BLaER1 treated with 17β-estradiol and CSF1 and Interleukin-3, amounts not matched to agents 10 nM and 100 nM (cell line): Measurements from ENCODE around the gene STPG3.
"Not testable (repeated sequence)": the region's sequence is repeated elsewhere in the genome, so short reads cannot be mapped to it uniquely, and the experiment has no call there.

ENCODE experiments used
- H3K27ac ChIP-seq, 11 experiments: shearing (Covaris generic); formaldehyde crosslinking; 2 replicates each; pipeline ENCODE4 v1.8.1; 2022
- H3K27me3 ChIP-seq, 11 experiments: shearing (Covaris generic); formaldehyde crosslinking; 2 replicates each; pipeline ENCODE4 v1.8.1; 2022
- H3K36me3 ChIP-seq, 11 experiments: shearing (Covaris generic); formaldehyde crosslinking; 2 replicates each; pipeline ENCODE4 v1.8.1; 2022
- H3K4me1 ChIP-seq, 10 experiments: shearing (Covaris generic); formaldehyde crosslinking; 2 replicates each; pipeline ENCODE4 v1.8.1; 2022
- H3K4me2 ChIP-seq, 11 experiments: shearing (Covaris generic); formaldehyde crosslinking; 2 replicates each; pipeline ENCODE4 v1.8.1; 2022
- H3K4me3 ChIP-seq, 10 experiments: shearing (Covaris generic); formaldehyde crosslinking; 2 replicates each; pipeline ENCODE4 v1.8.1; 2022
- H3K9ac ChIP-seq, 11 experiments: shearing (Covaris generic); formaldehyde crosslinking; 2 replicates each; pipeline ENCODE4 v1.8.1; 2022
- H3K9me3 ChIP-seq, 11 experiments: shearing (Covaris generic); formaldehyde crosslinking; replicated peaks in 1 of 11; 2 replicates each; pipeline ENCODE4 v1.8.1; 2022
- H4K20me1 ChIP-seq, 11 experiments: shearing (Covaris generic); formaldehyde crosslinking; 2 replicates each; pipeline ENCODE4 v1.8.1; 2022
- Cebpa-rat ChIP-seq, 11 experiments: shearing (Covaris generic); IDR thresholded peaks; 2 replicates each; pipeline ENCODE4 v1.8.1; 2022

STPG3 gene

DNA sequence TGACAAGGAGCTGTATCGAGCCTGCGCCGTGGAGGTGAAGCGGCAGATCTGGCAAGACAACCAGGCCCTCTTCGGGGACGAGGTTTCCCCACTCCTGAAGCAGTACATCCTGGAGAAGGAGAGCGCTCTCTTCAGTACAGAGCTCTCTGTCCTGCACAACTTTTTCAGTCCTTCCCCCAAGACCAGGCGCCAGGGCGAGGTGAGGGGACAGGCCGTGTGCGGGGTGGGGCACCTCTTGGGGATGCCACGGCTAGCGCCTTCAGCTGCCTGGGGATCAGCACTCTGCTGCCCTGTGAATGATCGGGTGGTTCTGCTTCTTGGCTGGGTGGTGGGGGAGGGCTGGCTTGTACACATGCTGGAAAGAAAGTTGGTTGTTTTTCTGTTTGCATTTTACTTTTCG, 5.8 kb downstream of the STPG3 start:
- peaks cover 43 to 64% (median 52%) of the 10 kb centered on the region in 10 experiments for H3K4me1 ChIP-seq
- peak overlapping the region; percentile 94 to 100 (median 98) for H3K4me2 ChIP-seq
- peak overlapping the region; percentile 86 to 100 (median 97) for H3K4me3 ChIP-seq
- H3K36me3 ChIP-seq = peaks cover 27 to 52% (median 43%) of the 10 kb centered on the region in 11 experiments
- 0 out of 22 replicates have a peak overlapping the region, but pooled peaks of 3 of the 11 experiments have one; percentile 80 to 90 (median 84) for H3K27ac ChIP-seq
- H3K9me3 ChIP-seq = no peaks in the 10 kb centered on the region
- no peak for TF ChIP-seq Cebpa-rat (IDR thresholded peaks at IDR 0.05)
- H3K9ac ChIP-seq = peak overlapping the region; percentile 83 to 97 (median 90)
- peaks cover 12 to 44% (median 20%) of the 10 kb centered on the region in 11 experiments; a peak in 20 of 22 replicates for H4K20me1 ChIP-seq
- no peaks in the 10 kb centered on the region for H3K27me3 ChIP-seq

DNA sequence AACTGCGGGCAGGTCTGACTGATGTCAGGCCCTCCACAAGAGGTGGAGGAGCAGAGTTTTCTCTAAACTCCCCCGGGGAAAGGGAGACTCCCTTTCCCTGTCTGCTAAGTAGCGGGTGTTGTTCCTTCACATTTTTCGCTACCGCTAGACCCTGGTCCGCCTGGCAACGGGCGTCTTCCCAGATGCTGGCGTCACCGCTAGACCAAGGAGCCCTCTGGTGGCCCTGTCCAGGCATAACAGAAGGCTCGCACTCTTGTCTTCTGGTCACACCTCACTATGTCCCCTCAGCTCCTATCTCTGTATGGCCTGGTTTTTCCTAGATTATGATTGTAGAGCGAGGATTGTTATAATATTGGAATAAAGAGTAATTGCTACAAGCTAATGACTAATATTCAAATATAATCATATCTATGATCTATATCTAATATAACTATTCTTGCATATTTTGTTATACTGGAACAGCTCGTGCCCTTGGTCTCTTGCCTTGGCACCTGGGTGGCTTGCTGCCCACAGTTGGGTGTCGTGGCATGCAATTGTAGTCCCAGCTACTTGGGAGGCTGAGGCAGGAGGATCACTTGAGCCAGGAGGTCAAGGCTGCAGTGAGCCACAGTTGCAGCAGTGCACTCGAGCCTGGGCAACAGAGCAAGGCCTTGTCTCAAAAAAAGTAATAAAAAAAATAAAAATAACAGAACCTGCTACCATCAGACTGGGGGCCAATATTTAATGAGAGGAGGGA, 11.3 kb downstream of the STPG3 start:
- not testable (repeated sequence) for H3K4me2 ChIP-seq, H3K27me3 ChIP-seq, H3K9ac ChIP-seq, H3K9me3 ChIP-seq, H3K27ac ChIP-seq, H3K4me3 ChIP-seq
- peaks cover 14 to 34% (median 23%) of the 10 kb centered on the region in 10 experiments for H3K4me1 ChIP-seq
- H3K36me3 ChIP-seq = peaks cover 58 to 87% (median 74%) of the 10 kb centered on the region in 11 experiments
- H4K20me1 ChIP-seq = peaks cover 0 to 65% (median 19%) of the 10 kb centered on the region in 11 experiments; a peak in 15 of 22 replicates

DNA sequence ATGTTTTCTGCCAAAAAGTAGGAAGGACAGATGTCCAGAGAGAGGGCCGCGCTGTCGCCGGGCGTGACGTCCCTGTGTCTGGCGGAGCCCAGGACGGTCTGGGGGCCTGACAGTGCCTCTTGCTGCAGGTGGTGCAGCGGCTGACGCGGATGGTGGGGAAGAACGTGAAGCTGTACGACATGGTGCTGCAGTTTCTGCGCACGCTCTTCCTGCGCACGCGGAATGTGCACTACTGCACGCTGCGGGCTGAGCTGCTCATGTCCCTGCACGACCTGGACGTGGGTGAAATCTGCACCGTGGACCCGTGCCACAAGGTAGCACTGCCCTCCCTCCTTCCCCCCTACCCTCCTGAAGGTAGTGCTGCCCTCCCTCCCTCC, 11.8 kb downstream of the STPG3 start:
- H3K36me3 ChIP-seq = peaks cover 64 to 87% (median 77%) of the 10 kb centered on the region in 11 experiments
- H3K27me3 ChIP-seq = no peaks in the 10 kb centered on the region

DNA sequence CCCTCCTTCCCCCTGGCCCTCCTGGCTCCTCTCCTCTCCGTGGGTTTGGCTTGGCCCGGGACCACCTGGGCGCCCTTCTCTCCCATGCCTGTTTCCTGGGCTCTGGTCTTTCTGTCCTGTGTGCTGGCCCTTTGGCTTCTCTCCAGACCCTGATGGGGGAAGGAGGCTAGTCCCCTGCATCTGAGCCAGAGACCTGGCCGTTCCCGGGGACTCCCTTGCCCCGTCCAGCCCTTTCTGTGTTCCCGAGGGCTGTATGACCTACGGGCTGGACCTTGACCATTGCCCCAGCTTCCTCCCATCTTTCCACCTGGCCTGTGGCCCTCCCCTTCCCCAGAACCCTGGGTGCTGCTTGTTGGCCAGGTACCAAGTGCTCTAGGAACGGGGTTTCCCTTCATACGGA, 12.4 kb downstream of the STPG3 start:
- H3K9ac ChIP-seq = no peak overlapping the region; a peak in 1 of 22 replicates
- no peaks in the 10 kb centered on the region for H3K27me3 ChIP-seq
- peaks cover 64 to 84% (median 76%) of the 10 kb centered on the region in 11 experiments for H3K36me3 ChIP-seq
- no peak overlapping the region for H3K4me2 ChIP-seq
- H3K4me1 ChIP-seq = peaks cover 17 to 36% (median 26%) of the 10 kb centered on the region in 10 experiments
- peaks cover 0 to 65% (median 19%) of the 10 kb centered on the region in 11 experiments; a peak in 17 of 22 replicates for H4K20me1 ChIP-seq
- H3K9me3 ChIP-seq = no peaks in the 10 kb centered on the region
- H3K4me3 ChIP-seq = no peak overlapping the region
- no peak for TF ChIP-seq Cebpa-rat (IDR thresholded peaks at IDR 0.05)
- no peak overlapping the region for H3K27ac ChIP-seq

More for the DNA sequence above, 11.8 kb downstream of the STPG3 start:
- no peak overlapping the region for H3K9ac ChIP-seq
- no peak overlapping the region for H3K4me2 ChIP-seq
- no peaks in the 10 kb centered on the region for H3K9me3 ChIP-seq
- no peak for TF ChIP-seq Cebpa-rat (IDR thresholded peaks at IDR 0.05)
- H4K20me1 ChIP-seq = peaks cover 0 to 65% (median 19%) of the 10 kb centered on the region in 11 experiments; a peak in 15 of 22 replicates
- H3K4me3 ChIP-seq = no peak overlapping the region
- no peak overlapping the region for H3K27ac ChIP-seq
- peaks cover 15 to 34% (median 23%) of the 10 kb centered on the region in 10 experiments for H3K4me1 ChIP-seq

DNA sequence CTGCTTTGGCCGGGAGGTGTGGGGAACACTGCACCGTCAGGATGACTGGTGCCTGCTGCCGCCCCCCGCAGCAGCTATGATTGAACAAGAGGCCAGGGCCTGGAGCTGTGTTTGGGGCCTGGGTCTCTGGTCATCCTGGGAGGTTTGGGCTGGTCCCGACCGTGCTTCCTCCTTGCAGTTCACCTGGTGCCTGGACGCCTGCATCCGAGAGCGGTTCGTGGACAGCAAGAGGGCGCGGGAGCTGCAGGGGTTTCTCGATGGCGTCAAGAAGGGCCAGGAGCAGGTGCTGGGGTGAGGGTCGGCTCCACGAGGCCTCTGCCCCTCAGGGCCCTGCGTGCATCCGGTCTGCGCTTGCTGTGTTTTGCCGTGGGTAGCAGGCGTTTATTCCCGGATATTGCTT, 13.0 kb downstream of the STPG3 start:
- Histone ChIP-seq H3K4me3 (no peak overlapping the region), H3K4me2 (no peak overlapping the region), H3K27ac (no peak overlapping the region), H3K9me3 (no peaks in the 10 kb centered on the region), H3K36me3 (peaks cover 64 to 84% (median 76%) of the 10 kb centered on the region in 11 experiments), H3K27me3 (no peaks in the 10 kb centered on the region), H3K4me1 (peaks cover 20 to 39% (median 26%) of the 10 kb centered on the region in 10 experiments), H3K9ac (no peak overlapping the region), H4K20me1 (peaks cover 0 to 65% (median 16%) of the 10 kb centered on the region in 11 experiments; a peak in 17 of 22 replicates)
- no peak for TF ChIP-seq Cebpa-rat (IDR thresholded peaks at IDR 0.05)

DNA sequence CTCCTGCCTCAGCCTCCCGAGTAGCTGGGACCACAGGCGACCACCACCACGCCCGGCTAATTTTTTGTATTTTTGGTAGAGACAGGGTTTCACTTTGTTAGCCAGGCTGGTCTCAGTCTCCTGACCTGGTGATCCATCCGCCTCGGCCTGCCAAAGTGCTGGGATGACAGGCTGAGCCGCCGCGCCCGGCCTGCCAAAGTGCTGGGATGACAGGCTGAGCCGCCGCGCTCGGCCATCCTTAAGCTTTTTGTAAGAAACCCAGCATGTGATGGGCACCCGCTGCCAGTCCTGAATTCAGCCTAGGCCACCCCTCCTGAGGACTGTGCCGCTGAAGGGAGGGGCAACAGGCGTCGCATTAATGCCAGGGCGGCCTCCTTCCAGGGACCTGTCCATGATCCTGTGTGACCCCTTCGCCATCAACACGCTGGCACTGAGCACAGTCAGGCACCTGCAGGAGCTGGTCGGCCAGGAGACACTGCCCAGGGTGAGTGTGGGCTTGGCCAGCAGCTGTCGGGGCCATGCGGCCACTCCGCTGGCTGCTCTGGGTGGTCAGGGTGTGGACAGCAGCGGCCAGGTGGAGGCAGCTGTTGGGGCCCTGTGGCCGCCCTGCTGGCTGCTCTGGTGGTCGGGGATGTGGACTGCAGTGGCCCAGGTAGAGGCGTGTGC, 14.5 kb downstream of the STPG3 start:
- peaks cover 0 to 75% (median 20%) of the 10 kb centered on the region in 11 experiments; a peak in 17 of 22 replicates for H4K20me1 ChIP-seq
- 0 out of 22 replicates have a peak overlapping the region, but pooled peaks of 1 of the 11 experiments have one; percentile 1 for H3K4me2 ChIP-seq
- H3K4me1 ChIP-seq = peaks cover 36 to 51% (median 39%) of the 10 kb centered on the region in 10 experiments
- peaks cover 63 to 91% (median 81%) of the 10 kb centered on the region in 11 experiments for H3K36me3 ChIP-seq
- no peaks in the 10 kb centered on the region for H3K9me3 ChIP-seq
- no peak for TF ChIP-seq Cebpa-rat (IDR thresholded peaks at IDR 0.05)
- H3K27me3 ChIP-seq = no peaks in the 10 kb centered on the region
- H3K4me3 ChIP-seq = no peak overlapping the region
- H3K9ac ChIP-seq = peak overlapping the region in 1 of 11 experiments; percentile 19; a peak in 2 of 22 replicates
- H3K27ac ChIP-seq = peak overlapping the region in 1 of 11 experiments; percentile 21; a peak in 1 of 22 replicates

DNA sequence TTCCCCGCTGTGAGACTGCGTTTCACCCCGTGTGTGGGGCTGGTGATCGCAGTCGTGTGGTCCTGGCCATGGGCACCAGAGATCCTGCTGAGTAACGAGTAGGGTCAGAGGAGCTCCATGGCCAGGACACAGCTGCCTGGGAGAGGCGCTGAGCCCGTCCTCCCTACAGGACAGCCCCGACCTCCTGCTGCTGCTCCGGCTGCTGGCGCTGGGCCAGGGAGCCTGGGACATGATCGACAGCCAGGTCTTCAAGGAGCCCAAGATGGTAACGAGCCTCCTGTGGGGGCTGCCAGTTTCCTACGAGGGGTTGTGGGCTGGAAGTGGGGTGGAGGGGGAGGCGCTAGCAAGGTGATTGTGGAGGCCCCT, 15.1 kb downstream of the STPG3 start:
- Histone ChIP-seq H3K9me3 (no peaks in the 10 kb centered on the region), H3K4me3 (no peak overlapping the region), H3K27ac (peak overlapping the region in 1 of 11 experiments; percentile 21; a peak in 2 of 22 replicates), H3K27me3 (no peaks in the 10 kb centered on the region), H3K36me3 (peaks cover 60 to 91% (median 81%) of the 10 kb centered on the region in 11 experiments), H3K9ac (peak overlapping the region in 1 of 11 experiments; percentile 19; a peak in 2 of 22 replicates), H3K4me2 (0 out of 22 replicates have a peak overlapping the region, but pooled peaks of 1 of the 11 experiments have one; percentile 1), H4K20me1 (peaks cover 3 to 80% (median 25%) of the 10 kb centered on the region in 11 experiments; a peak in 19 of 22 replicates), H3K4me1 (peaks cover 41 to 56% (median 44%) of the 10 kb centered on the region in 10 experiments)
- no peak for TF ChIP-seq Cebpa-rat (IDR thresholded peaks at IDR 0.05)

DNA sequence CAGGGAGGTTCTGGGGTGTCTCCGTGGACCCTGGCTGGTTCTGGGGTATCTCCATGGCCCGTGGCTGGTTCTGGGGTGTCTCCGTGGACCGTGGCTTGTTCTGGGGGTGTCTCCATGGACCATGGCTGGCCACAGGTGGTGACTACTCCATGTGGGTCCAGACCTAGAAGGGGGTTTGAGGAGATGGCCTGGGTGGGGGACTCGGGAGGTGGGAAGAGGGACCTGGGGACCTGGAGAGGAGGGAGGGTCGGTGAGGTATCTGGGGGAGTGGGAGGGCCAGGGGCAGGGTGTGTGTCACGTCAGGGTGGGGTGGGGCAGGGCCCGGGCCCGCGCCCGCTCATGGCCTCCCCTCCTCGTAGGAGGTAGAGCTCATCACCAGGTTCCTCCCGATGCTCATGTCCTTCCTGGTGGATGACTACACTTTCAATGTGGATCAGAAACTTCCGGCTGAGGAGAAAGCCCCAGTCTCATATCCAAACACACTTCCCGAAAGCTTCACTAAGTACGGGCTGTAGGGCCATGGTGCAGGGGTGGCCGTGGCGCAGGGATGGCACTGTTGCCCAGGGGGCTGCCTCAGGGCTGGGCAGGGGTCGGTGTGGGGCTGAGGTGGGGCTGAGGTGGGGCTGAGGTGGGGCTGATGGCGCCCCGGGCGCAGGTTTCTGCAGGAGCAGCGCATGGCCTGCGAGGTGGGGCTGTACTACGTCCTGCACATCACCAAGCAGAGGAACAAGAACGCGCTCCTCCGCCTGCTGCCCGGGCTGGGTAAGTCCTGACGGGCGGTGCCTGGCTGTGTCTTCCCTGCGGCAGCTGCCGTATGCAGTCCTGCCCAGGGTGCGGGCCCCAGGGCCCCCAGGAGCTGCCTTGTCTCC, 15.7 kb downstream of the STPG3 start:
- H3K27me3 ChIP-seq = no peaks in the 10 kb centered on the region
- no peak overlapping the region for H3K4me3 ChIP-seq
- H3K4me2 ChIP-seq = peak overlapping the region; percentile 15 to 98 (median 80); a peak in 12 of 22 replicates
- peak overlapping the region in 1 of 11 experiments; percentile 17; a peak in 2 of 22 replicates for H3K9ac ChIP-seq
- H3K4me1 ChIP-seq = peaks cover 46 to 63% (median 51%) of the 10 kb centered on the region in 10 experiments
- peaks cover 5 to 81% (median 32%) of the 10 kb centered on the region in 11 experiments; a peak in 20 of 22 replicates for H4K20me1 ChIP-seq
- peak overlapping the region in 1 of 11 experiments; percentile 72; a peak in 3 of 22 replicates for H3K27ac ChIP-seq
- no peaks in the 10 kb centered on the region for H3K9me3 ChIP-seq
- no peak for TF ChIP-seq Cebpa-rat (IDR thresholded peaks at IDR 0.05)
- peaks cover 54 to 84% (median 75%) of the 10 kb centered on the region in 11 experiments for H3K36me3 ChIP-seq
